Superior temporal gyrus (tissue), 1 donor: Measurements from ENCODE around the gene CD164L2.
A peak's percentile ranks its signal among the peaks of the same experiment; 100 is the strongest.
"Not testable (repeated sequence)": the region's sequence is repeated elsewhere in the genome, so short reads cannot be mapped to it uniquely, and the experiment has no call there.

Experiments used
- DNase-seq: peaks from one replicate; pipeline ENCODE4 v3.0.0-alpha.2; 2016; ENCODE audit errors: extremely low spot score

Gene CD164L2

DNA sequence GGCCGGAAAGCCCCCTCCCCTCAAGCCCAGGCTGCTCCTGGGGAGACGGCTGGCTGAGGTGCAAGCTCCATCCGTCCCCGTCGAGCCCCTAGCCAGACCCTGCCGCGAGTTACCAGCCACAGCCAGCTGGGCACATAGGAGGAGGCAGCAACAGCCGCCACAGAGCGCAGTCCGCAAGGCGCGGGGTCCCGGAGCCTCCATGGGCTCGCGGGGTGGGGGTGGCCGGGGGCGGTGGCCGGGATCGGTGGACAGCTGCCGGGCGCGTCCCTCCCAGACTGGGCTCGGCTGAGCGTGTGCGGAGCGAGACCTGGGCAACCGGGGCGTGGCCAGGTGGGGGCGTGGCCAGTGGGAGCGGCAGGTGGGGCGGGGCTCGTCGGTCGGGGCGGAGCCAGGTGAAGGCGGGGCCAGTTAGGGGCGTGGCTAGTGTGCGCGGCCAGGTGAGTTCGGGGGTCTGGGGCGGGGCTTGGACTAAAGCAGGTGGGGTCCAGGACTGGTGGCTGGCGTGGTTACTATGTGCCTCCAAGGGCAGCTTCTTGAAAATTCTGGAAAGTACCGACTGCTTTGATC, at the start of gene CD164L2:
Gene CD164L2 (minus strand): TSS at position 295 of the 567 bp plus-strand sequence. CDS start 94 bp downstream, at position 201.
- DNase-seq, result no peak

- not testable (repeated sequence) for DNase-seq
Observed at GRCh38 chr1:27432725-27433124, 49.6 kb upstream of the CD164L2 start.

GRCh38 chr1:27431601-27431940, 48.4 kb upstream of the CD164L2 start:
- DNase-seq, result no peak

DNA sequence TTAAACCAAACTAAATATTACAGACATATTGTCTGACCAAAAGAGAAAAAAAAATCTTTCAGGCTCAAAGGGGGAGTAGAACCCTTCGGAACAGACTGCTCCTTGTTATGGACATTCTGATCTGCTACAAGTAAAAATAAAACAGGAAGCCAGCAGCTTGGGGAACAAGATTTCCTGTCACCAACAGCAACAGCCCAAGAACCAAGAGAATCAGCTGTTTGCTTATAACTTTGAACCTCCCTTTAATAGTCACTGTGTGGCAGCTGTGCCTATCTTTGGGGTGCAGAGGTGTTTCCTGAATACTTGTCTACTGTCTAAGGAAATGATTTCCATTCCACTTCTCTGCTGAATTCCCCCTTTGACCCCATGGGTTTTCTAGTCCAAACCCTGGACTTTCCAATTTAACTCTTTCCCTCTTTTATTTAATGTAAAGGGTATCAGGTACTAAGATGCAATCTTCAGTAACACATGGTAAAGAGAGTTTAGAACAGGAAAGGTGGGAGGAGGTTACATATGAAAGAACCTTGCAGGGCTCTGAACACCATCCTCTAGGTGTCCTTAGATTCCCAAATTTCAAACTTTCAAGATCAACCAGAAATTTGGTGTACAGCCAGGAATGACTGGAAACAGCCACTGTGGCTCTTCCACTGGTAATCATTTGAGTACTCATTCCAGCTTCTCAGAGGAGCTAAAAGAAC, 47.9 kb upstream of the CD164L2 start:
- peak; percentile 84 for DNase-seq

GRCh38 chr1:27429029-27429425, 45.9 kb upstream of the CD164L2 start:
- peak; percentile 39 for DNase-seq

- DNase-seq, result peak; percentile 45
Observed at GRCh38 chr1:27428316-27429028, 45.3 kb upstream of the CD164L2 start.

DNA sequence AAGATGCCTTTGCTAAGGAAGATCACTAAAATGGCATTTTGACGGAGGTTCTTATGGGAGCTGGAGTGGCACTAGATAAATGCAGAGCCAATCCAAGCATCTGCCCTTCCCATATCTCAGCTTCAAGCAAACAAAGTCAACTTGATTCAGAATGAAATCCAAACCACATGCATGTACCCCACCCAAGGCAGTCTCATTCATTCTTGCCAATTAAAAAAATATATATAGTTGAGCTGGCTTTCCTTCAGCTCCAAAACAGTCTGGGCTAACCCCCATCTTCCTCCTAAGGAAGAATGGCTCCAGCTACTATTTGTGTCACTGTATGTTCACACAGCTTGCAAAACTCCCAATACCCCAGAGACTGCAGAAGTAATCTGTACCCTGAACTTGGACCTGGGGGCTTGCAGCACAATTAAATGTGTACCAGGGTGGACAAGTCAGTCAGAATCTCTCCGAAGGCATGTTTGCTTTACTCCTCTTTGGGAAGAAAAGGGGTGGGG, 44.7 kb upstream of the CD164L2 start:
- peak; percentile 33 for DNase-seq

GRCh38 chr1:27427329-27427728, 44.2 kb upstream of the CD164L2 start:
- DNase-seq, result peak; percentile 57

- DNase-seq, result no peak
Observed at GRCh38 chr1:27423709-27424108, 40.6 kb upstream of the CD164L2 start.

GRCh38 chr1:27418326-27419185, 35.4 kb upstream of the CD164L2 start:
- DNase-seq, result peak; percentile 86

DNA sequence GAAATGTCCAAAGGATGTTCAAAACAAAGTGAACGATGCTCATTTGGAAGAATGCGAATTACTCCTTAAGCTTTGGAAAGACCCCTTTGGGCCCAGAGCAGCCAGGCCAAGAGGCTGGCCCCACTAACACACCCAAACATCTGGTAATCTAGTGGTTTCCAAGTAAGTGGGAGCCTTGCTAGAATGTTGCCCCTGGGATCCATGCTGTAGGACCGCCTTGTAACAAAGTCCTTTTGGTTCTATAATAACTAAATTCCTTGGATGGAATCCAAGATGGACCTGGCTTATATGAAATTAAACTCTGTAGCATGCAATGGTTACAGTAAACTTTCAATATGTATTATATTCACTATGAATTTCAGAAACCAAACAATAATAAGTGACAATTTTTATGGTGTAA, 34.6 kb upstream of the CD164L2 start:
- no peak for DNase-seq

GRCh38 chr1:27416387-27417111, 33.4 kb upstream of the CD164L2 start:
- peak; percentile 78 for DNase-seq

- no peak for DNase-seq
Observed at GRCh38 chr1:27414091-27414490, 31.0 kb upstream of the CD164L2 start.

GRCh38 chr1:27413004-27413403, 29.9 kb upstream of the CD164L2 start:
- no peak for DNase-seq

GRCh38 chr1:27412502-27412901, 29.4 kb upstream of the CD164L2 start:
- DNase-seq, result no peak

- no peak for DNase-seq
Observed at GRCh38 chr1:27410709-27411108, 27.6 kb upstream of the CD164L2 start.

DNA sequence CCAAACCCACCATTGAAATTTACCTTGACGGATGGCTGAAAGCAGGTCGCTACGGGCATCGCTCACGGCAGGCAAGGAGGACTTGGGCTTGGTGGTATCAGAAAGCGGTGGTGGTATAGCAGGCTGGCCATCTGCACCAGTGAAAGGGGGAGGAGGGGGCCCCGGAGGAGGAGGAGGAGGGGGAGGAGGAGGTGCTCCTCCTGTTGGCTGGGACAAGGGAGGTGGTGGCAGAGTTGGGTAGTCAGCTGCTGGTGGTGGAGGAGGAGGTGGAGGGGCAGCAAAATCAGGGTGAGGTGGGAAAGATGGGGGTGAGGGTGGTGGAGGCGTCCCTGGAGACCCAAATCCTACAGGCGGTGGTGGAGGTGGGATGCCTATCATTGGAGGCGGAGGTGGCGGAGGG, 26.5 kb upstream of the CD164L2 start:
- DNase-seq, result no peak

GRCh38 chr1:27408151-27408550, 25.0 kb upstream of the CD164L2 start:
- DNase-seq, result no peak

GRCh38 chr1:27406791-27407190, 23.7 kb upstream of the CD164L2 start:
- not testable (repeated sequence) for DNase-seq

- no peak for DNase-seq
Observed at GRCh38 chr1:27406362-27406680, 23.2 kb upstream of the CD164L2 start.

GRCh38 chr1:27405598-27406361, 22.6 kb upstream of the CD164L2 start:
- not testable (repeated sequence) for DNase-seq
